Pancreas (tissue), 10 donors: ENCODE data around the gene PAN2. TPM values are rescaled to one million over a fixed set of nuclear protein-coding genes. Genes with fewer than 3 reads are reported as not detected.
"Not testable (repeated sequence)": the region's sequence is repeated elsewhere in the genome, so short reads cannot be mapped to it uniquely, and the experiment has no call there.

Source experiments
- ATAC-seq, 4 donors: fragments of 200-7000 bp; cut with Tn5 transposase; one replicate each; pipeline versions ENCODE4 v1.8.0 to v1.9.1; 2020; ENCODE audit warnings: mild to moderate bottlenecking in 4 of 4, moderate library complexity in 4 of 4
- DNase-seq, 6 donors: peaks; one replicate each; pipeline ENCODE4 v3.0.0-alpha.2; 2020
- FAIRE-seq: peaks from 2 replicates; lab custom pipeline; 2012; peaks lifted over from hg19 to GRCh38; lab: Jason Lieb, UNC
- H3K27ac ChIP-seq, 4 donors: fragments of 200-600 bp; sonication (generic); 1 replicate in 3 of 4; 2 replicates in 1 of 4; pipeline versions ENCODE4 v1.5.0 to v1.8.0; 2020
- H3K27me3 ChIP-seq, 4 donors: fragments of 200-600 bp; one replicate each; pipeline ENCODE4 v1.8.0; 2021
- H3K36me3 ChIP-seq, 3 donors: fragments of 200-600 bp; sonication (generic) in 1 of 3; one replicate each; pipeline versions ENCODE4 v1.5.0 to v1.8.0; 2020 to 2021
- H3K4me1 ChIP-seq, 3 donors: fragments of 200-600 bp; one replicate each; pipeline ENCODE4 v1.8.0; 2021
- H3K4me3 ChIP-seq, 4 donors: fragments of 200-600 bp; sonication (generic) in 2 of 4; one replicate each; pipeline versions ENCODE4 v1.5.0 to v1.8.0; 2020 to 2021
- H3K9me3 ChIP-seq, 4 donors: fragments of 200-600 bp; one replicate each; pipeline ENCODE4 v1.8.0; 2021
- WGBS, 2 donors: extraction: QIAGEN DNeasy Blood & Tissue Kit; methylation state at CpG; one replicate each; pipeline ENCODE4 v1.1.7; 2013; 5-methylcytosine and 5-hydroxymethylcytosine counted together
- intact Hi-C, 3 donors: fragments of 100-400 bp; cut with DNase I; formaldehyde crosslinking; loops; one replicate each; pipeline versions ENCODE4 v1.11.1 to v1.14.2; 2022
- polyA plus RNA-seq, 2 donors: library from polyadenylated mRNA; stranded (reverse); fragments of 200-250 nt; gene quantifications; one replicate each; pipeline ENCODE4 v1.2.3, GENCODE V29; 2013
- total RNA-seq, 6 donors: library from RNA; stranded (reverse); fragmentation: NEBNext Ultra II Directional in 4 of 6; extraction: Animal tissue kit (Norgen Biotek cat#: 25700) in 4 of 6; gene quantifications; one replicate each; pipeline versions ENCODE4 v1.2.1 to v1.2.4, GENCODE V29; 2021 to 2023
- TF ChIP-seq, protein P1 (sequence below), 4 donors: fragments of 200-600 bp; sonication (generic) in 3 of 4; IDR thresholded peaks; one replicate each; pipeline versions ENCODE4 v1.5.0 to v1.8.0; 2021; ENCODE audit warnings: antibody characterized with exemption in 4 of 4
- donor health status: healthy with polysubstance abuse.
- donor health status: DM: no; HTN: no; CAD: no; lungs with moderate emphysema.
- donor health status: DM: no; HTN: no; CAD: no.
- donor health status: control.
- donor health status: control.
- donor health status: Bipolar disorder and iron deficiency.
- donor health status: DM: yes; HTN: yes; CAD: no.
- donor health status: DM: no; HTN: no; CAD: no.
- donor health status: DM: no; HTN: no; CAD: no.
- donor health status: DM: yes; HTN: yes; CAD: no.

The PAN2 gene
- total and polyA plus RNA-seq, 8 donors, result 24.3 to 111 (median 49.3) TPM

DNA sequence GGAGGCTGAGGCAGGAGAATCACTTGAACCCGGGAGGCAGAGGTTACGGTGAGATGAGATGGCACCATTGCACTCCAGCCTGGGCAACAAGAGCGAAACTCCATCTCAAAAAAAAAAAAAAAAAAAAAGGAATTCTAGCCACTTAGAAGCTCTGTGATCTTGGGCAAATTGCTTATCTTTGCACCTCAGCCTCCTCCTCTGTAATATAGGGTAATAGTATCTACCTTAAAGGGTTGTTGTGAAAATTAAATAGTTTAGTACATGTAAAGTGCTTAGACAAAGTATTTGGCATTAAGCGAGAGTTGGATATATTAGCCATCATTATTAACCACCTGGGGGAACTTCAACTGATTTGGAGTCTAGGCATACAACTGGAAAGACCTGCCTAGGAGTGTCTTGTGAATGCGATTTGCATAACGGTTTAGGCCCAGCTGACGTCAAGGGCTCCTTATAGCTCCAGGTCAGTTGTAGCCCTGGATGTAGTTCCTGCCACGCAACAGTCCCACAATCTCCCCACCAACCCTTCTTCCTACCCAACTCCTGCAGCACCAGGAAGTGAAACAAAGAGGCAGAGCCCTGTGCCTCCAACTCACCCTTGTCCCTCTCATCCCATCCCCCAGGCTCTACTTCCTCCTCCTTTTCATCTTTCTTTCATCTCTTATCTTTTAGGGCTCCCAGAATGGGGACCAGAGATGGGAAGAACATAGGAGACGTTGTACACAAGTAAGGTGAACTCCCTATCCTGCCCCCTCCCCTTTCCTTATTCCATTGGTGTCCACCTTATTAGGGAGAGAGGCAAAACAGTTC is 2.8 kb upstream of the PAN2 start:
- no peaks in the 10 kb centered on the region for H3K36me3 ChIP-seq
- ATAC-seq, result no peak
- TF ChIP-seq, protein P1, sequence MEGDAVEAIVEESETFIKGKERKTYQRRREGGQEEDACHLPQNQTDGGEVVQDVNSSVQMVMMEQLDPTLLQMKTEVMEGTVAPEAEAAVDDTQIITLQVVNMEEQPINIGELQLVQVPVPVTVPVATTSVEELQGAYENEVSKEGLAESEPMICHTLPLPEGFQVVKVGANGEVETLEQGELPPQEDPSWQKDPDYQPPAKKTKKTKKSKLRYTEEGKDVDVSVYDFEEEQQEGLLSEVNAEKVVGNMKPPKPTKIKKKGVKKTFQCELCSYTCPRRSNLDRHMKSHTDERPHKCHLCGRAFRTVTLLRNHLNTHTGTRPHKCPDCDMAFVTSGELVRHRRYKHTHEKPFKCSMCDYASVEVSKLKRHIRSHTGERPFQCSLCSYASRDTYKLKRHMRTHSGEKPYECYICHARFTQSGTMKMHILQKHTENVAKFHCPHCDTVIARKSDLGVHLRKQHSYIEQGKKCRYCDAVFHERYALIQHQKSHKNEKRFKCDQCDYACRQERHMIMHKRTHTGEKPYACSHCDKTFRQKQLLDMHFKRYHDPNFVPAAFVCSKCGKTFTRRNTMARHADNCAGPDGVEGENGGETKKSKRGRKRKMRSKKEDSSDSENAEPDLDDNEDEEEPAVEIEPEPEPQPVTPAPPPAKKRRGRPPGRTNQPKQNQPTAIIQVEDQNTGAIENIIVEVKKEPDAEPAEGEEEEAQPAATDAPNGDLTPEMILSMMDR (IDR thresholded peaks at IDR 0.05), result no peak
- DNase-seq, result peak in 1 of 6 donors; percentile 21
- no peaks in the 10 kb centered on the region for H3K9me3 ChIP-seq
- WGBS, 2 donors, result 84 to 89% methylated on average over 9 of the region's 9 CpGs
- H3K27me3 ChIP-seq, result no peaks in the 10 kb centered on the region
- intact Hi-C loops, result no loop called here
- FAIRE-seq, result no peak
- no peak overlapping the region for H3K27ac ChIP-seq
- H3K4me3 ChIP-seq, result no peak overlapping the region
- H3K4me1 ChIP-seq, result peaks cover 0 to 6% (median 0%) of the 10 kb centered on the region in 3 donors

DNA sequence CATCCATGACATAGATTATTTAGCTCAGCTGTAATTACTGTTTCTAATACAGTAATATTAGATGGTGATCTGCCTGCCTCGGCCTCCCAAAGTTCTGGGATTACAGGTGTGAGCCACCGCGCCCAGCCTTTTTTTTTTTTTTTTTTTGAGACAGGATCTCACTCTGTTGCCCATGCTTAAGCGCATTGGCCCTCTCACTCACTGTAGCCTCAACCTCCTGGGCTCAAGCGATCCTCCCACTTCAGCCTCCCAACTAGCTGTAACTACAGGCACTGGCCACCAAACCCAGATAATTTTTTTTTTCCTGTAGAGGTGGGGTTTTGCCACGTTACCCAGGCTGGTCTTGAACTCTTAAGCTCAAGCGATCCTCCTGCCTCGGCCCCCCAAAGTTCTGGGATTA is 1.7 kb upstream of the PAN2 start:
- intact Hi-C loops, H3K4me1 ChIP-seq, H3K27ac ChIP-seq, H3K4me3 ChIP-seq, FAIRE-seq, H3K36me3 ChIP-seq, DNase-seq, ATAC-seq, H3K9me3 ChIP-seq, H3K27me3 ChIP-seq: not testable (repeated sequence)
- WGBS, 2 donors, result 95 to 97% methylated on average over 8 of the region's 8 CpGs

DNA sequence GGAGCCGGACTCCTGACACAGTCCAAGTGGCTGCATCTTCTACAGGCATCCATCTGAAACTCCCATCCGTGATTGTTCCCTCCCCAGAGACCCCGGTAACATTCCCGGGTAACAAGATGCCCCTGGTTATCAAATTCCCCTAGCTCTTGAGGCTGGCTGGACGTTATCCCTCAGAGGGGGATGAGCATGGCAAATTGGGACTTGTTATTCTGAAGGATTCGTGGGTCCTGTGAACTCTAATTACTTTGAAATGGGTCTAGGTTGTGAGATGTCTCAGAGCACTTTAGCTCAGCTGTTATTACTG is 642 bp upstream of the PAN2 start:
- Histone ChIP-seq H3K36me3 (no peaks in the 10 kb centered on the region), H3K4me3 (peak overlapping the region; percentile 37 to 68 (median 51)), H3K4me1 (peaks cover 0 to 6% (median 0%) of the 10 kb centered on the region in 3 donors), H3K27ac (peak overlapping the region; percentile 88 to 97 (median 92)), H3K9me3 (no peaks in the 10 kb centered on the region), H3K27me3 (no peaks in the 10 kb centered on the region)
- WGBS, 2 donors, result 3 to 4% methylated on average over 6 of the region's 6 CpGs
- ATAC-seq (no peak), FAIRE-seq (no peak), DNase-seq (no peak)
- intact Hi-C loops, result no loop called here
- TF ChIP-seq, protein P1 (IDR thresholded peaks at IDR 0.05), result no peak

DNA sequence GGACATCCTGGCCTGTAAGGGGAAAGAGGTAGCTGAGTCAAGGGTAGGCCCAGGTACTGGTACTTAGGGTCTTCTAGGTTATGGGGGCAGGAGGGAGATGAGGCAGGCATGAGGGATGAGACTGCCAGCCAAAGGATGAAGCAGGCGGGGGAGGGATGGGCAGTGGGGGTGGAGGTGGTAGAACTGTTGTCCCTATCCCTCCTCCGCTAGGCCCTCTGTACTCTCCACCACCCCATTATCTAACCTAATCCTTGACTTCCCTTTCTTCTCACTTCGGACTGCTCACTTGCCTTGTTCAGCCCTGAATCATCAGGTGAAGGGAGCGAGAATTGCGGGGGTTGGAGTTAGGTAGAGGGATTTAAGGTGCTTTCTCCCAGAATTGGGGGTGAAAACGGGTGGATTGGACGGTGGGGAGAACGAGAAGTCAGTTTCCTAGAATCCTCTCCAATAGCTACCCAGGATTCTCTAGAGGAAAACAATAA is 562 bp downstream of the PAN2 start:
- TF ChIP-seq, protein P1 (IDR thresholded peaks at IDR 0.05), result no peak
- peak overlapping the region; percentile 88 to 97 (median 92) for H3K27ac ChIP-seq
- H3K4me3 ChIP-seq, result peak overlapping the region; percentile 37 to 68 (median 51)
- H3K9me3 ChIP-seq, result no peaks in the 10 kb centered on the region
- H3K27me3 ChIP-seq, result no peaks in the 10 kb centered on the region
- no peak for FAIRE-seq
- peak; percentile 2 to 15 (median 6) for ATAC-seq
- peaks cover 0 to 6% (median 0%) of the 10 kb centered on the region in 3 donors for H3K4me1 ChIP-seq
- DNase-seq, result peak in 1 of 6 donors; percentile 19
- H3K36me3 ChIP-seq, result no peaks in the 10 kb centered on the region
- 20 to 25% methylated on average over 7 to 8 of the region's 8 CpGs for WGBS, 2 donors
- intact Hi-C loops, result no loop called here

DNA sequence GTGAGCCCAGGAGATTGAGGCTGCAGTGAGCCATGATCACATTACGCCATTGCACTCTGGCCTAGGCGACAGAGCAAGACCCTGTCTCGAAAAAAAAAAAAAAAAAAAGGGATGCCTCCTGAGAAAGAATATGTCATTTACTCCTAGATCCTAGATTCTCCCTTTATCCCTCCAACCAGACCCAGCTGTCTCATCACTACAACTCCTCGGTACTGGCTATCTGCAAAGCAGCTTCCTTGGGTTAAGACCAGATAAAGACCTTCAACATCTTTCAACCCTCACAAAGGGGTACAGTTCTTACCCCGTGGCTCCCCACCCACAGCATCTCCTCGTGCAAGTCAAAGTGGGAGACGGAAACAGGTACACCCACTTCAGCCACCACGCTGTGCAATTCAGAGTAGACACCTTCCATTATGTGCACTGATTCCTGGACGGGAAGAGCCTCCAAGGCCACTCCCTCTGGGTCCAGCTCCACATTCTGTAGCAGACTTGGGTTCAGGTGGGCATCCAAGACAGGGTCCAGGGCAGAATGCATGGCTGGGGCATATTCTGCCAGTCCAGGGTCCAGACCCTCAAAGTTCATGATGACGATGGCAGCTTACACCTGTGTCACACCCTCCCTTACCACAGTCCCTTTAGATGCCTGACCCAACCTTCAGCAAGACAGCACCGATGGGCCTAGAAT is 1.1 kb downstream of the PAN2 start:
- Histone ChIP-seq H3K4me3 (peak overlapping the region in 3 of 4 donors; percentile 37 to 68 (median 51)), H3K9me3 (no peaks in the 10 kb centered on the region), H3K27ac (peak overlapping the region in 2 of 4 donors; percentile 92 to 97), H3K36me3 (peaks cover 0 to under 1% (median 0%) of the 10 kb centered on the region in 3 donors), H3K4me1 (peaks cover 0 to 6% (median 0%) of the 10 kb centered on the region in 3 donors), H3K27me3 (no peaks in the 10 kb centered on the region)
- TF ChIP-seq, protein P1 (IDR thresholded peaks at IDR 0.05), result no peak
- DNase-seq (peak in 1 of 6 donors; percentile 45), FAIRE-seq (no peak), ATAC-seq (no peak)
- intact Hi-C loops, result no loop called here
- 90 to 96% methylated on average over 11 of the region's 11 CpGs for WGBS, 2 donors
